ENCODE data around the gene PECR. TPM values are rescaled to one million over a fixed set of nuclear protein-coding genes. Genes with fewer than 3 reads are reported as not detected.

PECR gene
- total RNA-seq, 2 donors from 2014 or later: 5.9 to 14.6 TPM

DNA sequence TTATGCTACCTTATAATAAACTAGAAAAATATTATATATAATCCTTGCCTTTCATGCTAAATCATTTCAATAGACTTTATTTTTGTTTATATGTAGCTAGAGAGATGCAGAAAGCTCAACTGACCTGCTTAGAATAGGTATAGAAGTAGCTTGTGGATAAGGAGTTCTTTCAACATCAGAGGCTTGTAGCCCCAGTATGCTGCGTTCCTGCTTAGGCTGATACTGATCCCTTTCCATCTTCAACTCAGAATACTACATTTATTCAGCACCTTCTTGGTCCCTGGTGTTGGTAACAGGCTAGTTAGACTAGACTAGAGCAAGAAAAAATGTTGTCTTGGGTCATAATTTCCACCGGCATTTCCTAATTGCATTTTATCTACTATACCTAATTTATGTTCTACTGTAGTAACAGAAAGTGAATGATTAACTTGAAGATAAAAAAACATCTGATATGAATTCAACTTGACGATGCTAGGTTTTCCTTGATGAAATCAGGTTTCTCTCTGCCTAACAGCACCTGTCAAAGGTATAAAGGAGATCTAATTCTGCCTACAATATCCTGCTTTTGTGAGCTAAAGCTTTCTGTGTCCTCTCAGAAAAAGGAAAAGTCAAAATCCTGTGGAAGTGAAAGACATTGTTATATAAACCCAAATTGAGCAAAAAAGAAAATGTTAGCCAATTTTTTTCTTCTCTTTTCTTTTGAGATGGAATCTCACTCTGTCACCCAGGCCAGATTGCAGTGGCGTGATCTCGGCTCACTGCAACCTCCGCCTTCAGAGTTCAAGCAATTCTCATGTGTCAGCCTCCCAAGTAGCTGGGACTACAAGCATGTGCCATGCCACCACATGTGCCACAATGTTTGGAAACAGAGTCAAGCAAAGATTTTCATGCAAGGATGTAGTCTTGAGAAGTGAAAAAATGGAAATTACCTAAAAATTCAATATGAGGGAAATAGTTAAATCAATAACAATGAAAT, 5.8 kb downstream of the PECR start:
- intact Hi-C loops (cut with DNase I): no loop called here
- ATAC-seq (peak in 1 of 2 donors; percentile 19), DNase-seq (no peak)

DNA sequence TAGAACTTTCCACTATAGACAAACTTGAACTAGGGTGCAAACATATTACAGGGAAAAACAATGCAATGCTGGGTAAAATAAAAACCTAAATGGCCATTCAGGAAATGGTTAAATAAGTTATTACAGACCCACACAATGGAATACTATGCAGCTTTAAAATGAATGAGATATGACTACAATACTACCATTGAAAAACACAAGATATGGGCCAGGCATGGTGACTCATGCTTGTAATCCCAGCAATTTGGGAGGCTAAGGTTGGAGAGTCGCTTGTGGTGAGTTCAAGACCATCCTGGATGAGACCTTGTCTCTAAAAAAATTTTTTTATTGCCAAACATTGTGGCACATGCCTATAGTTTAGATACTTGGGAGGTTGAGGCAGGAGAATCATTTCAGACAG, 6.8 kb downstream of the PECR start:
- intact Hi-C loops (cut with DNase I): no loop called here
- no peak for DNase-seq
- ATAC-seq: no peak

DNA sequence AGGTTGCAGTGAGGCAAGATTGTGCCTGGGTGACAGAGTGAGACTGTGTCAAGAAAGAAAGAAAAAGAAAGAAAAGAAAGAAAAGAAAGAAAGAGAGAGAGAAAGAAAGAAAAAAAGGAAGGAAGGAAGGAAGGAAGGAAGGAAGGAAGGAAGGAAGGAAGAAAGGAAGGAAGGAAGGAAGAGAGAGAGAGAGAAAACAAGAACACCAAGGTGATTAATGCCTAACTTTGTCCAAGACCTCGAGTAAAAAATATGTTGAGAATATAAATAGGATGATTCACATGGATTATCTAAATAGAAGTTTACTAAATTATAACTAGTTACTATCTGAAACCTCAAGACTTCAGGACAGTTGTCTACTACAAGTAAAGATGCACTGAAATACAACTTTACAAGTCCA, 7.2 kb downstream of the PECR start:
- intact Hi-C loops (cut with DNase I): no loop called here
- DNase-seq (no peak), ATAC-seq (no peak)

DNA sequence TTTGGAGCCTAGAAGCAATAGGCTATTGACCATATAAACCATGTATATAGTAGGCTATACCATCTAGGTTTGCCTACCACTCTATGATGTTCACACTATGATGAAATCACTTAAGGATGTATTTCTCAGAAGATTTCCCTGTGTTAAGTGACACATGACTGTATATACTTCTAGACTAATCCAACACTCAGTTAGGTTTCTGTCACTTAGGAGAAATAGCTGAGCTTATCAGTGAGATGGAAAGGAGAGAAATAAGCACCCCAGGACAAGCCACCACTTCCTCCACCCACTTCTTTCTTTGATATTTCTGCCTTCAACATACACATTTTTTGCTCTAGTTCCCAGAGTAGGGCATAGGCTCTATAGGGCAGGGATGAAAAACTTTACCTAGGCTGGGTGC, 7.8 kb downstream of the PECR start:
- DNase-seq: no peak
- intact Hi-C loops (cut with DNase I): no loop called here
- no peak for ATAC-seq

DNA sequence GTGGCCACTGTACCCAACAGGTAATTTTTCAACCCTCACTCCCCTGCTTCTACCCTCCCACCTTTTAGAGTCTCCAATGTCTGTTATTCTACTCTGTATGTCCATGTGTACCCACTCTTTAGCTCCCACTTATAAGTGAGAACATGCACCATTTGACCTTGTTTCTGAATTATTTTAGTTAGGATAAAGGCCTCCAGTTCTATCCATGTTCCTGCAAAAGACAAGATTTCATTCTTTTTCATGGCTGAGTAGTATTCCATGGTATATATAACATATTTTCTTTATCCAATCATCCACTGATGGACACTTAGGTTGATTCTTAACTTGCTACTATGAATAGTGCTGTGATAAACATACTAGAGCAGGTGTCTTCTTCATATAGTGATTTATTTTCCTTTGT, 9.1 kb downstream of the PECR start:
- no peak for ATAC-seq
- intact Hi-C loops (cut with DNase I): no loop called here
- DNase-seq: no peak

DNA sequence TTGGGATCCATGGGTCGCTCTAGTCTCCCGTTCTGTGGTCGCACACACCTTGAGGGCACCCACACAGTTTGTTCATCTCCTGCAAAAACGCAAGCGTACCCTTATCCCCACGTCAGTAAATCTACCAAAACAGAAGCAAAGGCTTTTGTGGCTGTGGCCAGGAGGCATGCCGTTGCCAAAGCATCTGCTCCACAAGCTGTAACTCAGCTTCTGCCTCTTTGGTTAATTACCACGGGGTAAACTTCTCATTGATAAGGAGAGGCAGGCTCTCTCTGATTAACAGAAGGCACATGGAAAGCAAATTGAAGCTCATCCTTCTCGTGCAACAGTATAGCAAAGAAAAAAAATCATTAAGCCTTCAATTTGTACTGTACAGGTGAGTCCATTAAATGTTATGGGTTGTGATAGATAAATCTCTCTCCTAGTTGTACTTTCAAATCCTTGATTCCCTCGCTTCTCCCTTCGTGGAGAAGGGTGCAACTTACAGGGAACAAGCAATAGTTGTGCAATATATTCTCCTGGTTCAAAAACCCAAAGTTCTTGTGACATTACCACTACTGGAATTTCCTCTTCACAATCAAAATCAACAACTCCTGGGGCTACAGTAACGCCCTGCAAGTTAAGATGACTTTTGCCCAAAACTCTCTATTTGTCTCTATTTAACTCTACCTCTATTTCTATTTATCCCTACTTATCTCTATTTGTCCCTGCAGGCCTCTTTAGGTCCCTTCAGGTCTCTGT, 10.3 kb downstream of the PECR start:
- intact Hi-C loops (cut with DNase I): no loop called here
- no peak for DNase-seq
- no peak for ATAC-seq

DNA sequence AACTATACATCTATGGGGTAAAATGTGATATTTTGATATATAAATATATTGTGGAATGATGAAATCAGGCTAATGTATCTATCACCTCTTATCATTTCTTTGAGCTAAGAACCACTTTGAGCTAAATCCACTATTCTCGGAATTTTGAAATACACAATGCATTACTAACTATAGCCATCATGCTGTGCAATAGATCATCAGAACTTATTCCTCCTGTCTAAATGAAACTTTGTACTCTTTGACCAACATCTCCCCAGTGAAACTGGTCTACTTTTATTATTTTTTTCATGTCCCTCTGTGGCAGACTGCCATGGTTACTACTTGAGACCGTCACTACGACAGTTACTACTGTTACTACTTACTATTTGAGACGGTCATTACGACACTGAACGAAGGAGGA, 11.4 kb downstream of the PECR start:
- no peak for ATAC-seq
- no peak for DNase-seq
- intact Hi-C loops (cut with DNase I): no loop called here

DNA sequence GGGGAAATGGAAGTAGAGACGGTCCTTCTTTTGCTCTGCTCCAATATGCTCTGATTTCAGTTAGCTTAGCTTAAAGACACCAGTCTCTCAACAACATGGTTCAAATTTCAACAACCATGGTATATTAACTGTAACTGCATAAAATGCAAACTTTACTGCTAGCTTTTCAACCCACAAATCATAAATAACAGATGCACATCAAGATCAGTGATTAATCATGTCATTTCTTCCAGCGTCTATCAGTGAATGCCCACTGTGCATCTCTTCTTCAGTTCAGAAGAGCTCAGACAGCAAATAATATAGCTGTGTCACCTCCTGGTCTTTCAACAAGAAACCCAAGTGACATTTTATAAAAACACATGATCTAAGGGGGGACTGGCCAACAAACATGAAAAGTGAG, 12.6 kb downstream of the PECR start:
- ATAC-seq (no peak), DNase-seq (no peak)
- intact Hi-C loops (cut with DNase I): no loop called here

DNA sequence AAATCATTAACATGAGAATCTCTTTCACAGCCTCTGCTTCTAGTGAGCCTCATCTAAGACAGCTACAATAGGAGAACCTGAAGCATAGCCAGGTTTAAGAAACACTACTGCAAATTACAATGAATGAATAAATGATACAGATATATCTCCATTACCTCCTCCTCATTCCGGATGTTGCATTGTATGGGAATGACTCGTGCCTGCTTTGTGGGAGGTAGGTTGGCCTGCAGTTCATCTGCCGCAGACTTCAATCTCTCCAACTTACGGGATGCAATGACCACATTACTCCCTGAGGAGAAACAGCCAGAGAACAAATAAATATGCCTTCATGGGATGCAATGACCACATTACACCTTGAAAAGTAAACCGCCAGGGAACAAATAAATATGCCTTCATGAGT, 15.4 kb downstream of the PECR start:
- intact Hi-C loops (cut with DNase I): no loop called here
- no peak for DNase-seq
- no peak for ATAC-seq

DNA sequence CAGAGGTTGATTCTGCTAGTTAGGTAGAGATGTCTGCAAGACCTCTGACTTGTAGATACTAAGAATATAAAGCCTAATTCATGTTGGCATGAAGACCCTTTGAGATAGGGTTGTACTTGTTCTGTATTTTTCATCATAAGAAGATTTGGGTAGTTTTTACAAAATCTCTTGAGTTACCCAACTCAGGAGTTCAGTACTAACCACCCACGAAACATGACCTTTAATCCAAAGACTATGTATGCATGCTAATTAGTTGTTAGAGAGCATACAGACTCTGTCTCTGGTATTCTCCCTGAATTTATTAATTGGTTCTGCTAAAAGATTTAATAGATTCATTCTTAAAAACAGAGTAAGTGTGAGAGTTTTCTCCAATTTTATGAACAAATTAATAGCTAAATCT, 16.9 kb downstream of the PECR start:
- no peak for ATAC-seq
- no peak for DNase-seq
- intact Hi-C loops (cut with DNase I): no loop called here

DNA sequence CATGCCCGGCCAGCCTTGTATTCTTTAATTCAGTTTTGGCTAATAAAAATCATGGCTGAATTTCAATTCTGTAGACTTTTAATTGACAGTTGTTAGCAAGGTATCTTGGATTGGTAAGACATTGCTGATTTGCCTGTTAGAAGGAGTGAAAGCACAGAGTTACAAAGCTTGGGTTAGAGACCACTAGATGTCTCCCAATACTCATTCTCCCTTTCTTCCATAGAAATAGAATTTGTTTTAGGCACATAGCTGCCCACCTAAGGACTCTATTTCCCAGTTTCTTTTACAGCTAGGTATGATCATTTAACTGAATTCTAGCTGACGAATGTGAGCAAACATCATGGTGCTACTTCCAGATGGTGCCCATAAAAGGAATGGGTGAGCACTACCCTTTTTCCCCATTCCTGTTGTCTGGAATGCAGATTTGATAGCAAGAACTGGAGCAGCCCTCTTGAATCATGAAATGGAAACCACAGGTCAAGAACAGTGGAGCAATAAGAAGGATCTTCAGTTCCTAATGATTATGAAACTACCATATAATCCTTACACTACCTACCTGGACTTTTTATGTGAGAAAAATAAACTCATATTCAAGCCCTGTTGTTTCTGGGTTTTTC, 17.5 kb downstream of the PECR start:
- DNase-seq (no peak), ATAC-seq (no peak)
- intact Hi-C loops (cut with DNase I): no loop called here

DNA sequence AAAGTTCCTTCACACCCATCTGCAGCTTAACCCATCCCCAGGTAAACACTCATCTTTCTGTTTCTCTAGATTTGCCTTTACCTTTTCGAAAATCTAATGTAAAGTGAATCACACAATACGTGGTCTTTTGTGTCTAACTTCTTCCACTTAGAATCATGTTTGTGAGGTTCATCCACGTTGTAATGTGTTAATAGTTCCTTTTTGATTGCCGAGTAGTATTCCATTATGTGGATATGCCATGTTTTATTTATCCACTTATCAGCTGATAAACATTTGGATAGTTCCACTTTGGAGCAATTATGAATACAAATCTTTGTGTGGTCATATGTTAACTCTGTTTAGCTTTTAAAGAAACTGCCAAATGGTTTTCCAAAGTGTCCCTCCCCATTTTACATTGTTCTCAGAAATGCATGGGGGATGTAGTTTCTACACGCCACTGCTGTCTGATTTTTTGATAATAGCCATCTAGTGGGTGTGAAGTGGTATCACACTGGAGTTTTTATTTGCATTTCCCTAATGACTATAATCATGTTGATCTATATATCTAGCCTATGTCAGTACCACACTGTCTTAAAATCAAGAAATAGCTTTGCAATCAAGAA, 22.3 kb downstream of the PECR start:
- ATAC-seq: no peak
- DNase-seq: no peak
- intact Hi-C loops (cut with DNase I): no loop called here

DNA sequence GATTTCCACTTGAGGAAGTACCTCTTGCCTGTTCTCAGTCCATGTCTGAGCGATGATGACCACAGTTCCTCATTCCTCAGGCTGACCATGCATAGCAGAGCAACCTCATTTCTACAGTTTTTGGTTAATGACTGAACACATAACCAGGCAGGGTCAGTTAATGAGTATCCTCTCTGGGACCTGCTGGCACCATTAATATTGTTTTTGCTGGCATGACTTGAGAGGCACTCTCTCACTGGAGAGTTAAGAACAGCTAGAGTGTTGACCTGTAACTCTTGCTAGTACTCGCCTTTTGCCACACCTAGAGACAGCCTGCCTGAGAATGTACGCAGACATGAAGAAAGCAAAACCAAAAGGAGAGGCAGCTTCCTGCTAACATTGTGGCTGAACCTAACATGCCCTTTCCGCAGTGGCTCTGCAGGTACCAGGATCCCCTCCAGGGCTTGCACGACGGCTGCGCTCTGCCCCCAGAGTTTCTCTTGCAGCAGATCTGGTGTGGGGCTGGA, 23.9 kb downstream of the PECR start:
- DNase-seq (no peak), ATAC-seq (peak in 1 of 2 donors; percentile 38)

DNA sequence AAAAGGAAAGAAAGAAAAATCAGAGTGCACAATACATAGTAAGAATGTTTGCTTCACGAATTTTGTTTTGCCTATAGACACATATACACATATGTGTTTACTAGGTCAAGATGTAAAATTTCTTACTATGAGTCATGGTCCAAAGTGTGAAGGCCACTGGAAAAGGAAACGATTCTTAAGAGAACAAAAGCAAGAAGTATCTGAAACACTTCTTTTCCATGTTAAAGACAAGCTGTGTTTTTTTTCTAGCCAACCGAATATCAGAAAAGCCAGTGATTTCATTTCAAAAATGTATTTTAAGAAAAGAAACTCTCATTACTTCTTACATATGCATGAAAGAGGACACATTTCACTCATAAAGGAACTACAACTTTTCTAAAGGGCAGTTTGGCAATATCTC, 24.9 kb downstream of the PECR start:
- ATAC-seq (no peak), DNase-seq (no peak)
- intact Hi-C loops (cut with DNase I): no loop called here

More for the DNA sequence above, 23.9 kb downstream of the PECR start:
- intact Hi-C loops (cut with DNase I): no loop called here

DNA sequence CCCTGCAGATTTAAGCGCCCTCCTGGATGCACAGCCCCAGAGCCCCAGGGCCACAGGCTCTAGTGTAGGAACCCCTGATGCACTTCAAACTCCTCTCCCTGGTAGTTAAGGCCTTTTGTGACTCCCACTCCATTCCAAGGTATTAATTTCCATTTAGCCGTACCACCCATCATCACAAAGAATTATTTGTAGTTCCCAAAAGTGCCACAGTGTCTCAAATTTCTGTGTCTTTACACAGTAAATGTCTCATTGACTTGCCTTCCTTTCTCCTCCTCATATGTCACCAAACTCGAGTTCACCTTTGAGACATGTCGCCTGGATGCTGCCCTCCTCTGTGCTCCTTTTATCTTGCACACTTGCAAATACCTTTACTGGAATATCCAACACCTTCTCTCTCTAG, 25.9 kb downstream of the PECR start:
- DNase-seq: no peak
- no peak for ATAC-seq
- intact Hi-C loops (cut with DNase I): no loop called here

DNA sequence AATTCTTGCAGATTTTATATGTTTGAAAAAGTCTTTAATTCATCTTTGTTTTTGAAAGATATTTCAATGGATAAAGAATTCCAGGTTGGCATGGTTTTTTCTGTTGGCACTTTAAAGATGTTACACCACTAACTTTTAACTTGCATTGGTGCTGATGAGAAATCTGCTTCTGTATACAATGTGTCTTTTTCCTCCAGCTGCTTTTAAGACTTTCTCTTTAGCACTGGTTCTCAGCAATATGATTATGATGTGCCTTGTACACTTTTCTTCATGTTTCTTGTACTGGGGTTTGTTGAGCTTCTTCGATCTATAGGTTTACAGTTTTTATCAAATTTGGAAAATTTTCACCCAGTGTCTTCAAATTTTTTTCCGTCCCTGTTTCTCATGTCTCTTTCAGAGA, 29.2 kb downstream of the PECR start:
- ATAC-seq: no peak
- DNase-seq: no peak
- intact Hi-C loops (cut with DNase I): no loop called here

DNA sequence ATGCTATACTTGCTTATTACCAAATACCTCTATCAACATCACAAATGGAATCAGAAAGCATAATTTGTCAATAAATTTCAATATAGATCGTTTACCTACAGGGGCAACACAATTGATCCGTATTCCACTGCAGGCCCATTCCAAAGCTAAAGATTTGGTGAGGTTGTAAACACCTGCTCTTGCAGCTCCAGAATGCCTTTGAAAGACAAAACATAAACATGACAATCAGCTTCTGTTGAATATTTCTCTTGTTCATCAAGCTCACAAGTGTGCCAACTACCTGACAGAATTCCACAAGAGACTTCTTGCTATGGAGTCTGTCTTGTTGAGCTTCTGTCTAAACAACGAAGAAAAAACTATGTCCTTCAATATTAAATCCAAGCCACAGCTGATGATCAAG, 30.3 kb downstream of the PECR start:
- intact Hi-C loops (cut with DNase I): no loop called here
- DNase-seq (no peak), ATAC-seq (no peak)

DNA sequence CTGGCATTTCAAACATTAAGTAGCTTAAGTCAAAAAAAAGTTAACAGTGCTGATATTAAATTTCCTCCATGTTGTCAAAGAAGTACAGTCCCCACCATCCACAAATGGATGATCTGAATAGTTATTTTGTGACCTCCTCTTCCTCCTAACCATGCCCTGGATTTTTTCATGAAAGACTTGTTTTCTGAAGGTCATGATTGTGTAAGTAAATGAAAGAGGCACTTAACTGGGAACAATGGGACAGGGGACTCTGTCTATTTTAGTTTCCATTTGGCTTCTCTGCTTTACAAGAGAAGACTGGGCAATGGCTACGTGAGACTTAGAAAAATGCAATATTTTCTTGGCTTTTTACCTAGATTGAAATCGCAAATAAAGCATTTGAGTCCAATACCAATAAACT, 32.2 kb downstream of the PECR start:
- no peak for ATAC-seq
- DNase-seq: no peak
- intact Hi-C loops (cut with DNase I): no loop called here

DNA sequence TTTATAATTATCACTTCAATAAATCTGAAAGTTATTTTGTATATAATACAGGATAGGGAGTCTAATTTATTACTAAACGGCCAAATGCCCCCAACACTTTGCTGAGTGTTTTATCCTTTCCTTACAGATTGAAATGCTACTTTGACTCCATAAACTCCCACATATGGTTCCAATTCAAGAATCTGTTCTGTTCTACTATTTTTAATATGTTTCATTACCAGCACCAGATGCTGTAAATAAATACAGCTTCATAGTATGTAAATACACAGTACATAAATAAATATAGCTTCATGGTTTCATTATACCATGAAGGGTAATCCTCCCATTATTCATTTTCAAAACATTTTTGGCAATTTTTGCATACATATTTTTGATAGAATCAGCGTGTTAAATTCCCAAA, 34.2 kb downstream of the PECR start:
- intact Hi-C loops (cut with DNase I): no loop called here
- DNase-seq (no peak), ATAC-seq (no peak)

Data from left cardiac atrium (tissue), 4 donors.